ENCODE measurements around the gene TAC4. TPM values are rescaled to one million over a fixed set of nuclear protein-coding genes. Genes with fewer than 3 reads are reported as not detected.

Gene TAC4
- polyA plus RNA-seq, 6 donors from 2014 or later = not detected

- DNase-seq = no peak
- Mint-ChIP-seq H3K4me3 (no peak overlapping the region), H3K4me1 (peaks cover 8 to 21% (median 13%) of the 10 kb centered on the region in 3 donors), H3K27ac (peak overlapping the region in 2 of 6 donors; percentile 58 to 84), H3K36me3 (no peaks in the 10 kb centered on the region), H3K27me3 (peaks cover 0 to 8% (median 3%) of the 10 kb centered on the region in 3 donors), H3K9me3 (no peaks in the 10 kb centered on the region)
- ATAC-seq (ENCODE audit: low read depth in 2 of 2) = no peak
These were observed 744 bp downstream of the TAC4 start for GRCh38 chr17:49846938-49847712.

- Mint-ChIP-seq H3K27ac (no peak overlapping the region), H3K4me1 (peaks cover 0 to 6% (median 0%) of the 10 kb centered on the region in 3 donors), H3K27me3 (no peaks in the 10 kb centered on the region), H3K9me3 (no peaks in the 10 kb centered on the region), H3K36me3 (no peaks in the 10 kb centered on the region), H3K4me3 (no peak overlapping the region)
- ATAC-seq (ENCODE audit: low read depth in 2 of 2) (no peak), DNase-seq (no peak)
These were observed 2.5 kb downstream of the TAC4 start for GRCh38 chr17:49845321-49845720.

- H3K27ac Mint-ChIP-seq = peak overlapping the region in 1 of 6 donors; percentile 6
- DNase-seq (no peak), ATAC-seq (ENCODE audit: low read depth in 2 of 2) (no peak)
- H3K9me3 Mint-ChIP-seq = no peaks in the 10 kb centered on the region
- H3K4me1 Mint-ChIP-seq = peaks cover 0 to 6% (median 5%) of the 10 kb centered on the region in 3 donors
- H3K27me3 Mint-ChIP-seq = no peaks in the 10 kb centered on the region
- peaks cover 0 to 4% of the 10 kb centered on the region in 2 donors for H3K36me3 Mint-ChIP-seq
- H3K4me3 Mint-ChIP-seq = no peak overlapping the region
These were observed 4.0 kb downstream of the TAC4 start for GRCh38 chr17:49843774-49844350.

GRCh38 chr17:49842846-49843245 is 5.0 kb downstream of the TAC4 start:
- ATAC-seq (ENCODE audit: low read depth in 2 of 2) = no peak
- Mint-ChIP-seq H3K9me3 (no peaks in the 10 kb centered on the region), H3K27me3 (no peaks in the 10 kb centered on the region), H3K27ac (no peak overlapping the region), H3K4me3 (no peak overlapping the region), H3K4me1 (peaks cover 0 to 6% (median 6%) of the 10 kb centered on the region in 3 donors), H3K36me3 (peaks cover 0 to 6% of the 10 kb centered on the region in 2 donors)
- no peak for DNase-seq

GRCh38 chr17:49842371-49842770 is 5.5 kb downstream of the TAC4 start:
- Mint-ChIP-seq H3K27ac (no peak overlapping the region), H3K4me1 (peaks cover 0 to 6% (median 6%) of the 10 kb centered on the region in 3 donors), H3K36me3 (peaks cover 0 to 6% of the 10 kb centered on the region in 2 donors), H3K9me3 (no peaks in the 10 kb centered on the region), H3K27me3 (no peaks in the 10 kb centered on the region), H3K4me3 (no peak overlapping the region)
- ATAC-seq (ENCODE audit: low read depth in 2 of 2) (no peak), DNase-seq (no peak)

GRCh38 chr17:49841548-49841947 is 6.3 kb downstream of the TAC4 start:
- H3K27me3 Mint-ChIP-seq = no peaks in the 10 kb centered on the region
- no peaks in the 10 kb centered on the region for H3K9me3 Mint-ChIP-seq
- DNase-seq = no peak
- no peak for ATAC-seq (ENCODE audit: low read depth in 2 of 2)
- peaks cover 0 to 6% of the 10 kb centered on the region in 2 donors for H3K36me3 Mint-ChIP-seq
- H3K4me1 Mint-ChIP-seq = peaks cover 2 to 6% (median 6%) of the 10 kb centered on the region in 3 donors
- no peak overlapping the region for H3K4me3 Mint-ChIP-seq
- no peak overlapping the region for H3K27ac Mint-ChIP-seq

GRCh38 chr17:49839455-49839854 is 8.4 kb downstream of the TAC4 start:
- no peaks in the 10 kb centered on the region for H3K27me3 Mint-ChIP-seq
- H3K4me3 Mint-ChIP-seq = no peak overlapping the region
- ATAC-seq (ENCODE audit: low read depth in 2 of 2) (no peak), DNase-seq (no peak)
- peaks cover 0 to 17% (median 12%) of the 10 kb centered on the region in 3 donors for H3K4me1 Mint-ChIP-seq
- H3K36me3 Mint-ChIP-seq = peaks cover 4 to 6% of the 10 kb centered on the region in 2 donors
- H3K27ac Mint-ChIP-seq = peak overlapping the region in 1 of 6 donors; percentile 57
- no peaks in the 10 kb centered on the region for H3K9me3 Mint-ChIP-seq

GRCh38 chr17:49836111-49837030 is 11.5 kb downstream of the TAC4 start:
- Mint-ChIP-seq H3K27me3 (no peaks in the 10 kb centered on the region), H3K4me3 (peak overlapping the region in 1 of 8 donors; percentile 19), H3K36me3 (peaks cover 6 to 7% of the 10 kb centered on the region in 2 donors), H3K27ac (peak overlapping the region in 2 of 6 donors; percentile 5 to 15), H3K9me3 (no peaks in the 10 kb centered on the region), H3K4me1 (peaks cover 0 to 17% (median 14%) of the 10 kb centered on the region in 3 donors)
- ATAC-seq (ENCODE audit: low read depth in 2 of 2) (peak in 1 of 2 donors; percentile 27), DNase-seq (no peak)

- no peak for ATAC-seq (ENCODE audit: low read depth in 2 of 2)
- Mint-ChIP-seq H3K36me3 (peaks cover 6 to 7% of the 10 kb centered on the region in 2 donors), H3K4me3 (no peak overlapping the region), H3K9me3 (no peaks in the 10 kb centered on the region), H3K27ac (peak overlapping the region in 4 of 6 donors; percentile 5 to 94 (median 68)), H3K4me1 (peaks cover 0 to 17% (median 14%) of the 10 kb centered on the region in 3 donors), H3K27me3 (no peaks in the 10 kb centered on the region)
- DNase-seq = no peak
These were observed 12.4 kb downstream of the TAC4 start for GRCh38 chr17:49835472-49835871.

- H3K27me3 Mint-ChIP-seq = no peaks in the 10 kb centered on the region
- DNase-seq = no peak
- peaks cover 7 to 8% of the 10 kb centered on the region in 2 donors for H3K36me3 Mint-ChIP-seq
- no peak overlapping the region for H3K27ac Mint-ChIP-seq
- H3K9me3 Mint-ChIP-seq = no peaks in the 10 kb centered on the region
- peaks cover 0 to 16% (median 14%) of the 10 kb centered on the region in 3 donors for H3K4me1 Mint-ChIP-seq
- H3K4me3 Mint-ChIP-seq = no peak overlapping the region
- ATAC-seq (ENCODE audit: low read depth in 2 of 2) = no peak
These were observed 13.6 kb downstream of the TAC4 start for GRCh38 chr17:49834118-49834743.

GRCh38 chr17:49832840-49833599 is 14.8 kb downstream of the TAC4 start:
- no peak for DNase-seq
- H3K36me3 Mint-ChIP-seq = peaks cover 12 to 14% of the 10 kb centered on the region in 2 donors
- no peak for ATAC-seq (ENCODE audit: low read depth in 2 of 2)
- no peaks in the 10 kb centered on the region for H3K9me3 Mint-ChIP-seq
- H3K4me3 Mint-ChIP-seq = no peak overlapping the region
- H3K4me1 Mint-ChIP-seq = peaks cover 0 to 14% (median 14%) of the 10 kb centered on the region in 3 donors
- peak overlapping the region in 1 of 6 donors; percentile 33 for H3K27ac Mint-ChIP-seq
- H3K27me3 Mint-ChIP-seq = no peaks in the 10 kb centered on the region

- ATAC-seq (ENCODE audit: low read depth in 2 of 2) (no peak), DNase-seq (no peak)
- no peak overlapping the region for H3K27ac Mint-ChIP-seq
- H3K9me3 Mint-ChIP-seq = no peaks in the 10 kb centered on the region
- peaks cover 0 to 7% (median 3%) of the 10 kb centered on the region in 3 donors for H3K4me1 Mint-ChIP-seq
- H3K4me3 Mint-ChIP-seq = no peak overlapping the region
- H3K27me3 Mint-ChIP-seq = no peaks in the 10 kb centered on the region
- H3K36me3 Mint-ChIP-seq = peaks cover 20 to 23% of the 10 kb centered on the region in 2 donors
These were observed 17.3 kb downstream of the TAC4 start for GRCh38 chr17:49830605-49831004.
